Fibroblast of the aortic adventitia (primary cell): Measurements from ENCODE around the gene FTCD. TPM values are rescaled to one million over a fixed set of nuclear protein-coding genes. Genes with fewer than 3 reads are reported as not detected.

Experiments
- DNase-seq: peaks from one replicate; pipeline ENCODE4 v3.0.0-alpha.2; 2010; ENCODE audit warnings: low read depth
- H3K4me3 ChIP-seq: 2 replicates; pipeline ENCODE4 v1.5.1; 2011; ENCODE audit warnings: low read depth, mild to moderate bottlenecking, control low read depth, low read length, moderate library complexity
- CTCF ChIP-seq: IDR thresholded peaks from 2 replicates; pipeline ENCODE4 v1.5.1; 2011; ENCODE audit warnings: mild to moderate bottlenecking, low read length, control low read depth, inconsistent platforms; ENCODE audit not compliant: insufficient read depth
- total RNA-seq: library from RNA; depleted of rRNA; stranded (reverse); fragments of >200 nt; gene quantifications from 2 replicates; pipeline ENCODE4 v1.2.3, GENCODE V29; 2012; ENCODE audit warnings: low replicate concordance

Gene FTCD
- total RNA-seq, 1 donor, result 0.27 TPM

DNA sequence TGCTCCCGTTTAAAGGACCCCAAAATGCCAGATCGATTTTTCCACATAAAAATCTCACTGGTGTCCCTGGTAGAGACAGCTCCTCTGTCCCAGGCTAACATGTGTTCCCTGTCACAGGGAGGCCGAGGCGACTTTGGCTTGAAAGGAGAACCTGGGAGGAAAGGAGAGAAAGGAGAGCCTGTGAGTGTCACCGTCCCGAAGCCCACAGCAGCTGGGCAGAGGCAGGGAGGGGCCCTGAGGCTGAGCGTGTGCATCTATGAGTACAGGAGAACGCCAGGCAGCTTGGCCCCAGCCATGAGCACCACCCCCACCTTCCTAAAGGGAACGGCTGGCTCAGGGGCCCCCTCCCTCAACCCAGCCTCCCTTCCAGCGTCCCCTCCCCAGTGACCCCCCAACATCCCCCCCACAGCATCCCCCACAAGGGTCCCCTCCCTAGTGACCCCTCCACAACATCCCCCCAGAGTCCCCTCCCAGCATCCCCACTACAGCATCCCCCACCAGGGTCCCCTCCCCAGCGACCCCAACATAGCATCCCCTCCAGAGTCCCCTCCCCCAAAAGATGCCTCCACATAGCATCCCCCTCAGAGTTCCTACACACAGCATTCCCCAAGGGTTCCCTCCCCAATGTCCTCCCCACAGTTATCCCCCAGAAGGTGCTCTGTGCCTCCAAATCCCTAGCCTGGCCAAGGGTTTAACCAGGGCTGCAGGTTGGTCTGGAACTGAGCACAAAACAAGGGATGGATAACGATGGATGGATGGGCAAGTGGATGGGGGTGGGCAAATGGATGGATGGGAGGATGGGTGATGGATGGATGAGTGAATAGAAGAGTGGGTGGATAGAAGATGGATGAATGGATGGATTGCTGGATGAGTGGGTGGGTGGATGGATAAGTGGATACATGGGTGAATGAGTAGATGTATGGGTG, 32.4 kb downstream of the FTCD start:
- DNase-seq, result no peak
- no peak overlapping the region for H3K4me3 ChIP-seq
- TF ChIP-seq CTCF, result no peak

- DNase-seq, result peak; percentile 70
- TF ChIP-seq CTCF, result no peak
- no peak overlapping the region for H3K4me3 ChIP-seq
Measured at GRCh38 chr21:46122237-46122671, 33.1 kb downstream of the FTCD start.

DNA sequence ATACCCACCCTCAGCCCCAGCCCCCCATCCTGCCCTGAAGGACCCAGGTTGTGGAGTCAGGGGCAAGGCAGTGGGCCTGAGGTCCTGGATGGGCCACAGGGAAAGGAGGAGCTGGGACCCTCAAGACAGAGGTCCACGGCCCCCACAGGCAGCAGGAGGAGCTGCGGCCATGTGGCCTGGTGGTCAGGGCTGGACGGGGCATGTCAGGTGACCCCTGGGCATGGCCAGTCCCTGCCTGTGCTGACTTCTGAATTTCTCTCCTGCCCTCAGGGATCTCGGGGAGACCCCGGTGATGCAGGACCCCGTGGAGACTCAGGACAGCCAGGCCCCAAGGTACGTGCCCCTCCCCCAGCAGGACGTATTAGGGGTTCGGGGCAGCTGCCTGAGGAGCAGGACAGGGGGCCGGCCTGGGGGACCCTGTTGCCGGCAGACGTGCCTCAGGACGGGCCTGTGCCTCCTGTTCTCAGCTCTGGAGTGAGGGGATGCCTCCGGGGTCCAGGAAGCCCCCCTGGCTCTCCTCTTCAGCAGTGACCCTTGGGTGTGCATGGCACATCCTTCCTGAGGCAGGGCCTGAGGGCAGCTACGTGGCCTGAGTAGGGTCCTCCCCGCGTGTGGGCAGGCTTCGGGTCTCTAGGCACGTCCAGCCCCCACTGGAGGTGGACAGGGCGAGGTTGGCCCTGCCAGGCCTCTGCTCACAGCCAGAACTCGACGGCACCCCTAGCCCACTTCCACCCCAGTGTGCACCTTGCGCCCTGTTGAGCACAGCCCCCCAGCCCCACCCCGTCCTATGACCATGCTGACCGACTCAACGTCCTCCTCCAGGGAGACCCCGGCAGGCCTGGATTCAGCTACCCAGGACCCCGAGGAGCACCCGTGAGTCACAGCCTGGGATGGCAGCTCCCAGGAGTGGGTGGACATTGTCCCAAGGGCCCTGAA, 33.8 kb downstream of the FTCD start:
- TF ChIP-seq CTCF, result no peak
- DNase-seq, result no peak
- H3K4me3 ChIP-seq, result no peak overlapping the region

GRCh38 chr21:46120301-46121285, 34.8 kb downstream of the FTCD start:
- TF ChIP-seq CTCF, result no peak
- H3K4me3 ChIP-seq, result no peak overlapping the region
- DNase-seq, result no peak

GRCh38 chr21:46119637-46120271, 35.6 kb downstream of the FTCD start:
- H3K4me3 ChIP-seq, result no peak overlapping the region
- DNase-seq, result no peak
- TF ChIP-seq CTCF, result no peak
